GM12872 (cell line): ENCODE results near the gene ACTA2.

ENCODE experiments used
- CTCF ChIP-seq: IDR thresholded peaks from 3 replicates; pipeline ENCODE4 v1.5.1; 2011; ENCODE audit warnings: low read depth, mild to moderate bottlenecking, low read length, moderate library complexity; ENCODE audit not compliant: insufficient read depth

The ACTA2 gene

GRCh38 chr10:88949912-88950837 lies 2.4 kb downstream of the ACTA2 start:
- TF ChIP-seq CTCF = no peak

GRCh38 chr10:88949051-88949450 lies 3.5 kb downstream of the ACTA2 start:
- no peak for TF ChIP-seq CTCF

GRCh38 chr10:88946965-88947590 lies 5.5 kb downstream of the ACTA2 start:
- TF ChIP-seq CTCF = no peak

- TF ChIP-seq CTCF = no peak
Observed at GRCh38 chr10:88946200-88946599, 6.4 kb downstream of the ACTA2 start.

- no peak for TF ChIP-seq CTCF
Observed at GRCh38 chr10:88944813-88945212, 7.8 kb downstream of the ACTA2 start.

GRCh38 chr10:88943778-88944177 lies 8.8 kb downstream of the ACTA2 start:
- no peak for TF ChIP-seq CTCF

- no peak for TF ChIP-seq CTCF
Observed at GRCh38 chr10:88941026-88941425, 11.5 kb downstream of the ACTA2 start.
